ENCODE results near the gene ZNF414.
A peak's percentile ranks its signal among the peaks of the same experiment; 100 is the strongest.

ZNF414 gene

GRCh38 chr19:8490873-8491272, 23.1 kb downstream of the ZNF414 start:
- peak overlapping the region; percentile 98 for H3K27ac ChIP-seq
- peaks cover 95 to 98% of the 10 kb centered on the region in 2 experiments for H3K4me1 ChIP-seq (ENCODE audit: control insufficient read depth in 1 of 2, insufficient read depth in 1 of 2, low read depth in 1 of 2, low read length in 1 of 2)
- H3K27me3 ChIP-seq: no peaks in the 10 kb centered on the region
- peaks cover 66% of the 10 kb centered on the region for H3K36me3 ChIP-seq
- H3K4me3 ChIP-seq (ENCODE audit: low read depth in 1 of 2, low read length in 1 of 2): no peak overlapping the region
- TF ChIP-seq CTCF (IDR thresholded peaks at IDR 0.05): no peak
- no peaks in the 10 kb centered on the region for H3K9me3 ChIP-seq

- no peaks in the 10 kb centered on the region for H3K27me3 ChIP-seq
- no peak for TF ChIP-seq CTCF (IDR thresholded peaks at IDR 0.05)
- H3K4me1 ChIP-seq (ENCODE audit: control insufficient read depth in 1 of 2, insufficient read depth in 1 of 2, low read depth in 1 of 2, low read length in 1 of 2): peaks cover 95 to 98% of the 10 kb centered on the region in 2 experiments
- peak overlapping the region; percentile 98 for H3K27ac ChIP-seq
- no peak overlapping the region for H3K4me3 ChIP-seq (ENCODE audit: low read depth in 1 of 2, low read length in 1 of 2)
- peaks cover 66% of the 10 kb centered on the region for H3K36me3 ChIP-seq
- H3K9me3 ChIP-seq: no peaks in the 10 kb centered on the region
These were observed 23.6 kb downstream of the ZNF414 start for GRCh38 chr19:8490395-8490760.

- peaks cover 66% of the 10 kb centered on the region for H3K36me3 ChIP-seq
- TF ChIP-seq CTCF (IDR thresholded peaks at IDR 0.05): no peak
- H3K4me3 ChIP-seq (ENCODE audit: low read depth in 1 of 2, low read length in 1 of 2): peak overlapping the region in 1 of 2 experiments; percentile 51
- H3K27me3 ChIP-seq: no peaks in the 10 kb centered on the region
- H3K9me3 ChIP-seq: no peaks in the 10 kb centered on the region
- peak overlapping the region; percentile 98 for H3K27ac ChIP-seq
- peaks cover 95 to 98% of the 10 kb centered on the region in 2 experiments for H3K4me1 ChIP-seq (ENCODE audit: control insufficient read depth in 1 of 2, insufficient read depth in 1 of 2, low read depth in 1 of 2, low read length in 1 of 2)
These were observed 24.2 kb downstream of the ZNF414 start for GRCh38 chr19:8489561-8490394.

DNA sequence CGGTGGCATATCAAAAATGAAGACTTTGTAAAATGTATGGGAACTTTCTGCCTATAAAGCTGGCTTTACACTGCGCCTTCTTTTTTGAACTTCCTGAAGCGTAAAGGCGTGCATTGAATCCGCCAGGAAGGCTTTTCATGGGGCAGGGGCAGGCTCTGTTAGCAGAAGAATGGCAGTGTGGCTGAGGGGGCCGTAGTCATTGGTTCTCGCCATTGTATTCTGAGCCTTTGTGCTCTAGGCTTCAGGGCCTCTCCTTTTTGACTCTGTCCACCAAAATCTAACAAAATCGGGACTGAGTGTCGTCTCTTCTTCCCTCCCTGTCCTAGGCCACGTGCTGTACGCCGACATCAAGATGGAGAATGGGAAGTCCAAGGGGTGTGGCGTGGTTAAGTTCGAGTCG, 25.6 kb downstream of the ZNF414 start:
- H3K4me1 ChIP-seq (ENCODE audit: control insufficient read depth in 1 of 2, insufficient read depth in 1 of 2, low read depth in 1 of 2, low read length in 1 of 2): peaks cover 97% of the 10 kb centered on the region in 2 experiments

DNA sequence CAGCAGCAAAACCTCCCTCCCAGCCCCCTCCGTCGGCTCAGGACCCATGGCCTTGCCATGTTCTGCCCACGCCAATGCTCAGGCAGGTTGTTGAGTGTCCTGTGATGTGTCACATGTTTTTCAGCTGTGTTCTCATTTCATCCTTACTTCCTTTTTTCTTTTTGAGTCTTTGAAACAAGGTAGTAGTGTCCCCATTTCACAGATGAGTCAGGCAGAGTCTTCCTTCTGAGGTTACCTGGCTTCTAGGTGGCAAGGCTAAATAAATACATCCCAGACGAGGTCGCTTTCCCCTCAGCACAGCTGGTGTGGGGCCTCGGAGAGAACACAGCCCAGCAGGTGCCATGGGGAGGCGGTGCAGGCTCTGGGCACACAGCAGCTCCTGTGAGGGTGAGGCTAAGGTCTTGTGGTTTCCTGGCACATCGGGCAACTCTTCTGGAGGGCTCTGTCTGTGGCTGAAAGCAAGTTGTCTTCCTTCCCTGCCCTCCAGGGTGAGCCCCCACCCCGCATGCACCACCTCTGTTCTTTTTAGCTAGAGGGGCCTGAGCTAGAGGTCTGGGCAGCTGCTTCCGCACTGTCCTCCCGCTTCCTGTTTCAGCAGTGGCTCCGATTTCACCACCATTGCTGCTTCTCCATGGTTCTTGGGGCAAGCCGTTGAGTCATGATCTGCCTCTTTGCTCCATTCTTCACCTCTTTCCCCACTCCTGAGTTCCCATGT, 26.7 kb downstream of the ZNF414 start:
- Histone ChIP-seq H3K9me3 (no peaks in the 10 kb centered on the region), H3K36me3 (peaks cover 67% of the 10 kb centered on the region), H3K4me3 (ENCODE audit: low read depth in 1 of 2, low read length in 1 of 2) (peak overlapping the region; percentile 30 to 51), H3K27me3 (no peaks in the 10 kb centered on the region), H3K4me1 (ENCODE audit: control insufficient read depth in 1 of 2, insufficient read depth in 1 of 2, low read depth in 1 of 2, low read length in 1 of 2) (peaks cover 87 to 89% of the 10 kb centered on the region in 2 experiments), H3K27ac (peak overlapping the region; percentile 98)
- peak; percentile 29 for TF ChIP-seq CTCF (IDR thresholded peaks at IDR 0.05)

More for the DNA sequence above, 25.6 kb downstream of the ZNF414 start:
- H3K9me3 ChIP-seq: no peaks in the 10 kb centered on the region
- peaks cover 68% of the 10 kb centered on the region for H3K36me3 ChIP-seq
- TF ChIP-seq CTCF (IDR thresholded peaks at IDR 0.05): no peak
- H3K27me3 ChIP-seq: no peaks in the 10 kb centered on the region
- H3K4me3 ChIP-seq (ENCODE audit: low read depth in 1 of 2, low read length in 1 of 2): peak overlapping the region; percentile 30 to 51
- peak overlapping the region; percentile 98 for H3K27ac ChIP-seq
